Measurements from ENCODE around the gene HAUS3. TPM values are rescaled to one million over a fixed set of nuclear protein-coding genes. Genes with fewer than 3 reads are reported as not detected.

The HAUS3 gene
- total and polyA plus RNA-seq, 2 of the 13 experiments (the other 11 are each of a cell fraction or from before 2014, with no cell fraction given) = 3.9 to 12.6 TPM

- TF ChIP-seq ZNF18 (CRISPR knock-in tag; IDR thresholded peaks at IDR 0.05; ENCODE audit: insufficient replicate concordance) (no peak), ZNF672 (CRISPR knock-in tag; IDR thresholded peaks at IDR 0.05) (no peak), ZNF574 (CRISPR knock-in tag; IDR thresholded peaks at IDR 0.05) (no peak), MLLT10 (CRISPR knock-in tag; IDR thresholded peaks at IDR 0.05) (no peak), ZKSCAN5 (CRISPR knock-in tag; IDR thresholded peaks at IDR 0.05) (no peak), AGO2 (optimal IDR thresholded peaks at IDR 0.05; ENCODE audit: low read depth, low read length) (peak; percentile 16), ZNF235 (CRISPR knock-in tag; IDR thresholded peaks at IDR 0.05; ENCODE audit: borderline replicate concordance) (no peak), ZNF615 (CRISPR knock-in tag; IDR thresholded peaks at IDR 0.05; ENCODE audit: borderline replicate concordance) (no peak), ZBED4 (CRISPR knock-in tag; IDR thresholded peaks at IDR 0.05; ENCODE audit: borderline replicate concordance) (no peak), ZNF343 (CRISPR knock-in tag; IDR thresholded peaks at IDR 0.05) (0 out of 2 replicates have a peak, but pooled peaks have one; percentile 2), ETS1 (CRISPR knock-in tag; IDR thresholded peaks at IDR 0.05) (no peak), ZNF746 (CRISPR knock-in tag; IDR thresholded peaks at IDR 0.05) (peak; percentile 9; the same call in 1 of the 2 replicates)
Measured at GRCh38 chr4:2262944-2263250, 21.0 kb upstream of the HAUS3 start (continued).

Measured in HepG2 (cell line).